Ovary (tissue), 9 donors: ENCODE results near the gene ISCA2. TPM values are rescaled to one million over a fixed set of nuclear protein-coding genes. Genes with fewer than 3 reads are reported as not detected.
A peak's percentile ranks its signal among the peaks of the same experiment; 100 is the strongest.

Source experiments
- DNase-seq, 5 donors: peaks; one replicate each; pipeline ENCODE4 v3.0.0-alpha.2; 2019 to 2020
- H3K27ac ChIP-seq, 2 donors: fragments of 200-600 bp; one replicate each; pipeline versions ENCODE4 v1.5.1 to v1.8.0; 2019 to 2022
- H3K27me3 ChIP-seq: fragments of 200-600 bp; one replicate; pipeline ENCODE4 v1.8.0; 2022
- H3K36me3 ChIP-seq: fragments of 200-600 bp; sonication (generic); one replicate; pipeline ENCODE4 v1.5.1; 2019
- H3K4me1 ChIP-seq: one replicate; pipeline ENCODE4 v1.8.1; 2013; ENCODE audit warnings: mild to moderate bottlenecking, moderate library complexity; ENCODE audit not compliant: insufficient read depth
- H3K4me3 ChIP-seq: fragments of 200-600 bp; sonication (generic); one replicate; pipeline ENCODE4 v1.5.1; 2017
- H3K9me3 ChIP-seq, 2 donors: fragments of 200-600 bp in 1 of 2; sonication (generic) in 1 of 2; one replicate each; pipeline versions ENCODE4 v1.5.1 to v1.8.1; 2013 to 2019; ENCODE audit warnings: mild to moderate bottlenecking in 1 of 2, moderate library complexity in 1 of 2
- EP300 ChIP-seq: sonication (generic); formaldehyde crosslinking; IDR thresholded peaks from one replicate; pipeline ENCODE4 v1.6.1; 2017; ENCODE audit warnings: antibody characterized with exemption
- POLR2A ChIP-seq: fragments of 450-650 bp; IDR thresholded peaks from one replicate; pipeline ENCODE4 v1.6.1; 2017; ENCODE audit warnings: antibody characterized with exemption, mild to moderate bottlenecking, moderate library complexity
- WGBS, 3 donors: extraction: QIAGEN DNeasy Blood & Tissue Kit in 1 of 3; methylation state at CpG; one replicate each; pipeline versions ENCODE4 v1.1.5 to v1.1.7; 2013 to 2017; 5-methylcytosine and 5-hydroxymethylcytosine counted together
- intact Hi-C, 4 donors: fragments of 100-400 bp; cut with DNase I; formaldehyde crosslinking; loops; one replicate each; pipeline versions ENCODE4 v1.11.0 to v1.15.1; 2022 to 2023
- polyA plus RNA-seq, 2 donors: library from polyadenylated mRNA; stranded (reverse); fragments of 200-250 nt in 1 of 2; fragments of 350-450 nt in 1 of 2; fragmentation: Illumina TruSeq in 1 of 2; extraction: RNeasy Lipid Tissue Mini Kit (QIAGEN cat#74804) in 1 of 2; gene quantifications; one replicate each; pipeline ENCODE4 v1.2.3, GENCODE V29; 2013 to 2014
- total RNA-seq, 7 donors: library from RNA; depleted of rRNA in 2 of 7; stranded (reverse); fragments of >200 nt in 2 of 7; fragmentation: NEBNext Ultra II Directional in 3 of 7; extraction: Animal tissue kit (Norgen Biotek cat#: 25700) in 3 of 7; gene quantifications; one replicate each; pipeline versions ENCODE4 v1.1.0 to v1.2.4, GENCODE V29; 2016 to 2023
- TF ChIP-seq, protein P1 (sequence below), 3 donors: fragments of 450-650 bp in 2 of 3; fragments of 200-600 bp in 1 of 3; IDR thresholded peaks; one replicate each; pipeline versions ENCODE4 v1.5.1 to v1.8.0; 2016 to 2022; ENCODE audit warnings: antibody characterized with exemption in 3 of 3, mild to moderate bottlenecking in 1 of 3
- donor health status: DM: no; HTN: no; CAD: no; lungs with moderate emphysema.
- donor health status: DM: no; HTN: no; CAD: no.
- donor health status: Bipolar disorder and iron deficiency.
- donor health status: DM: yes; HTN: yes; CAD: no.
- donor health status: DM: no; HTN: no; CAD: no.
- donor health status: DM: yes; HTN: yes; CAD: no.

The ISCA2 gene
- total and polyA plus RNA-seq, 9 donors: 11.7 to 47.4 (median 26.9) TPM

DNA sequence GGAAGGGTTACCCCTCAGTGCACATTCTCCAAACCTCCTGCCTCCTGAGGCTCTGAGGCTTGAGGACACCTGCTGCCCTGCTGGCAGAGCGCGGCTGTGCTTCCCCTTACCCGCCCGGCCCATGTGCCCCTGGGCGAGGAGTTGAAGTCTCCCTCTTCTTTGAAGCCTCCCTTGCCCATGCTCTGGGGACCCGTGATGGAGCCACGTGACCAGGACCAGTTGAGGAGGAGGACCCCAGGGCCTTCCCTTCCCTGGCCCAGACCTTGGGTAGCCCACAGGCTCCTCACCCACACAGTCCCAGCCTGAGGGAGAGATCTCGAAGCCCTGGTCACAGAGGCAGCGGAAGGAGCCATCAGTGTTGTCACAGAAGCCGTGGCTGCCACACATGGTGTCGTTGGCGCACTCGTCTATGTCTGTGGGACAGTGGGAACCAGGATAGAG is 12.9 kb downstream of the ISCA2 start:
- no peak overlapping the region for H3K27ac ChIP-seq
- peaks cover 3% of the 10 kb centered on the region for H3K4me1 ChIP-seq
- H3K9me3 ChIP-seq: no peaks in the 10 kb centered on the region
- WGBS, 3 donors: 93 to 96% (median 94%) methylated on average over 13 of the region's 13 CpGs
- DNase-seq: peak in 1 of 5 donors; percentile 21
- no peaks in the 10 kb centered on the region for H3K36me3 ChIP-seq
- TF ChIP-seq, protein P1, sequence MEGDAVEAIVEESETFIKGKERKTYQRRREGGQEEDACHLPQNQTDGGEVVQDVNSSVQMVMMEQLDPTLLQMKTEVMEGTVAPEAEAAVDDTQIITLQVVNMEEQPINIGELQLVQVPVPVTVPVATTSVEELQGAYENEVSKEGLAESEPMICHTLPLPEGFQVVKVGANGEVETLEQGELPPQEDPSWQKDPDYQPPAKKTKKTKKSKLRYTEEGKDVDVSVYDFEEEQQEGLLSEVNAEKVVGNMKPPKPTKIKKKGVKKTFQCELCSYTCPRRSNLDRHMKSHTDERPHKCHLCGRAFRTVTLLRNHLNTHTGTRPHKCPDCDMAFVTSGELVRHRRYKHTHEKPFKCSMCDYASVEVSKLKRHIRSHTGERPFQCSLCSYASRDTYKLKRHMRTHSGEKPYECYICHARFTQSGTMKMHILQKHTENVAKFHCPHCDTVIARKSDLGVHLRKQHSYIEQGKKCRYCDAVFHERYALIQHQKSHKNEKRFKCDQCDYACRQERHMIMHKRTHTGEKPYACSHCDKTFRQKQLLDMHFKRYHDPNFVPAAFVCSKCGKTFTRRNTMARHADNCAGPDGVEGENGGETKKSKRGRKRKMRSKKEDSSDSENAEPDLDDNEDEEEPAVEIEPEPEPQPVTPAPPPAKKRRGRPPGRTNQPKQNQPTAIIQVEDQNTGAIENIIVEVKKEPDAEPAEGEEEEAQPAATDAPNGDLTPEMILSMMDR (IDR thresholded peaks at IDR 0.05): no peak
- TF ChIP-seq EP300 (no peak), POLR2A (no peak)
- H3K27me3 ChIP-seq: no peaks in the 10 kb centered on the region
- intact Hi-C loops: loop anchor here in 1 of 4 donors (10.0 kb wide), 1 partner anchor 208 kb away; the partner anchor contains the start of genes AREL1 and FCF1
- H3K4me3 ChIP-seq: no peak overlapping the region

- no peaks in the 10 kb centered on the region for H3K36me3 ChIP-seq
- peak in 1 of 5 donors; percentile 15 for DNase-seq
Measured at GRCh38 chr14:74507085-74507484, 13.5 kb downstream of the ISCA2 start.

DNA sequence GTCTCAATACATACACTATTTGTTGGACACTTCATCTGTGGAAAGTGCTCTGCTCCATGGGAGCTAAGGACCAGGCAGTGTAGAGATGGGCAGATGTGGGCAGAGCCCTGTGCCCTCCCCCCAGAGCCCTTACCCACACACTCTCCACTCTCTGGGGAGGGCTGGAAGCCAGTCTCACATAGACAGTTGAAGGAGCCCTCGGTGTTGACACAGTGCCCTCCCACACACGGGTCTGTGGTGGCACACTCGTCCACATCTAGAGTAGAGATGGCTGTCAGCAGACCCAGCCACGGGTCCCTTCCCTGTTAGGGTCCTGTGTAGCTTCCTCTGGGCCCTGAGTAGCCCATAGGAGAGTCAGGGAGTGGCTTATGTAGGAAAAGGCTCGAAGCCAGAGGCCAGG is 14.3 kb downstream of the ISCA2 start:
- Histone ChIP-seq H3K4me3 (no peak overlapping the region), H3K4me1 (peaks cover 2% of the 10 kb centered on the region), H3K36me3 (no peaks in the 10 kb centered on the region), H3K27ac (no peak overlapping the region), H3K9me3 (no peaks in the 10 kb centered on the region), H3K27me3 (no peaks in the 10 kb centered on the region)
- TF ChIP-seq POLR2A (no peak), EP300 (no peak)
- TF ChIP-seq, protein P1 (IDR thresholded peaks at IDR 0.05): no peak
- peak in 1 of 5 donors; percentile 29 for DNase-seq
- WGBS, 3 donors: 73 to 81% (median 74%) methylated on average over 5 of the region's 5 CpGs
- intact Hi-C loops: loop anchor here in 1 of 4 donors (10.0 kb wide), 1 partner anchor 207 kb away; the partner anchor contains the start of genes AREL1 and FCF1

More at GRCh38 chr14:74507085-74507484, 13.5 kb downstream of the ISCA2 start:
- Histone ChIP-seq H3K9me3 (no peaks in the 10 kb centered on the region), H3K4me1 (peaks cover 2% of the 10 kb centered on the region), H3K27ac (no peak overlapping the region), H3K4me3 (no peak overlapping the region), H3K27me3 (no peaks in the 10 kb centered on the region)
- intact Hi-C loops: loop anchor here in 1 of 4 donors (10.0 kb wide), 1 partner anchor 208 kb away; the partner anchor contains the start of genes AREL1 and FCF1
- TF ChIP-seq, protein P1 (IDR thresholded peaks at IDR 0.05): no peak
- TF ChIP-seq POLR2A (no peak), EP300 (no peak)
- 76 to 80% (median 79%) methylated on average over 8 of the region's 8 CpGs for WGBS, 3 donors

DNA sequence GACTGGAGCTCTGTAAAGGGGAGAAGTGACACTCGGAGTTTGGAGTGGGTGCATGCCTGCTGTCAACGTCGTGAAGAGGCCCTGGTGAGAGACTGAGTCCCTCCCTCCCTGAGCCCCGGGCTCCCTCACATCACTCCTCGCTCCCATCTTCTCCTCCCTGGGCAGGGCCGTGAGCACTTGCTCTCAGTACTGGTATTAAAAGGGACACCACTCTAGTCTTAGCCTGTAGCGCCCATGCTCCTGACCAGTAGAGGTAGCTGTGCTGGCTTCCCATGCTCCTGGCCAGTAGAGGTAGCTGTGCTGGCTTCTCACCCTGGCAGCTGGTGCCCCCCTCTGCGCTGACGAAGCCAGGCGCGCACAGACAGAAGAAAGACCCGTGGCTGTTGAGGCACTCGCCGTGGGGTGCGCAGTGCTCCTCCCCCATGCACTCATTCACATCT is 14.7 kb downstream of the ISCA2 start:
- intact Hi-C loops: loop anchor here in 1 of 4 donors (10.0 kb wide), 1 partner anchor 206 kb away; the partner anchor contains the start of genes AREL1 and FCF1
- peaks cover 2% of the 10 kb centered on the region for H3K4me1 ChIP-seq

More for the DNA sequence above, 14.7 kb downstream of the ISCA2 start:
- 76 to 82% (median 79%) methylated on average over 15 of the region's 15 CpGs for WGBS, 3 donors
- peak in 2 of 5 donors; percentile 12 to 24 for DNase-seq
- Histone ChIP-seq H3K36me3 (no peaks in the 10 kb centered on the region), H3K27me3 (no peaks in the 10 kb centered on the region), H3K27ac (no peak overlapping the region), H3K9me3 (no peaks in the 10 kb centered on the region), H3K4me3 (no peak overlapping the region)
- TF ChIP-seq EP300 (no peak), POLR2A (no peak)
- TF ChIP-seq, protein P1 (IDR thresholded peaks at IDR 0.05): no peak
